GM19467 (cell line): ENCODE results near the gene PPP1R12B.
"Not testable (repeated sequence)": the region's sequence is repeated elsewhere in the genome, so short reads cannot be mapped to it uniquely, and the experiment has no call there.

ENCODE experiments used
- ATAC-seq: cut with Tn5 transposase; IDR thresholded peaks from one replicate; pipeline ENCODE4 v1.9.1; 2021; ENCODE audit warnings: mild to moderate bottlenecking, moderate library complexity; ENCODE audit not compliant: unreplicated experiment

Gene PPP1R12B

GRCh38 chr1:202401771-202402170, 53.3 kb downstream of the PPP1R12B start:
- not testable (repeated sequence) for ATAC-seq

GRCh38 chr1:202403381-202403780, 54.9 kb downstream of the PPP1R12B start:
- not testable (repeated sequence) for ATAC-seq

- no peak for ATAC-seq
Observed at GRCh38 chr1:202405928-202406327, 57.4 kb downstream of the PPP1R12B start.

GRCh38 chr1:202406896-202407295, 58.4 kb downstream of the PPP1R12B start:
- not testable (repeated sequence) for ATAC-seq

GRCh38 chr1:202407378-202407777, 58.9 kb downstream of the PPP1R12B start:
- ATAC-seq, result not testable (repeated sequence)

GRCh38 chr1:202410251-202410650, 61.8 kb downstream of the PPP1R12B start:
- not testable (repeated sequence) for ATAC-seq

- ATAC-seq, result not testable (repeated sequence)
Observed at GRCh38 chr1:202410854-202411357, 62.4 kb downstream of the PPP1R12B start.

- no peak for ATAC-seq
Observed at GRCh38 chr1:202411422-202411821, 62.9 kb downstream of the PPP1R12B start.

- ATAC-seq, result not testable (repeated sequence)
Observed at GRCh38 chr1:202412421-202412820, 63.9 kb downstream of the PPP1R12B start.

GRCh38 chr1:202416641-202417040, 68.1 kb downstream of the PPP1R12B start:
- ATAC-seq, result no peak

- ATAC-seq, result not testable (repeated sequence)
Observed at GRCh38 chr1:202417141-202417540, 68.6 kb downstream of the PPP1R12B start.

GRCh38 chr1:202417762-202418201, 69.3 kb downstream of the PPP1R12B start:
- not testable (repeated sequence) for ATAC-seq

GRCh38 chr1:202419731-202420130, 71.2 kb downstream of the PPP1R12B start:
- not testable (repeated sequence) for ATAC-seq

- ATAC-seq, result not testable (repeated sequence)
Observed at GRCh38 chr1:202420422-202421094, 72.1 kb downstream of the PPP1R12B start.

- not testable (repeated sequence) for ATAC-seq
Observed at GRCh38 chr1:202422709-202423108, 74.2 kb downstream of the PPP1R12B start.

- ATAC-seq, result not testable (repeated sequence)
Observed at GRCh38 chr1:202424260-202424659, 75.8 kb downstream of the PPP1R12B start.

- ATAC-seq, result not testable (repeated sequence)
Observed at GRCh38 chr1:202430111-202430510, 81.6 kb downstream of the PPP1R12B start.

- not testable (repeated sequence) for ATAC-seq
Observed at GRCh38 chr1:202432338-202432737, 83.8 kb downstream of the PPP1R12B start.

- ATAC-seq, result no peak
Observed at GRCh38 chr1:202433155-202434043, 84.9 kb downstream of the PPP1R12B start.

GRCh38 chr1:202434059-202434458, 85.6 kb downstream of the PPP1R12B start:
- no peak for ATAC-seq

- ATAC-seq, result no peak
Observed at GRCh38 chr1:202438393-202439174, 90.1 kb downstream of the PPP1R12B start.
